Brain pericyte (primary cell): Measurements from ENCODE around the gene DAPK1.

ENCODE experiments used
- DNase-seq: peaks from one replicate; pipeline ENCODE4 v3.0.0-alpha.2; 2012; ENCODE audit warnings: low read depth, low spot score

Gene DAPK1

GRCh38 chr9:87611776-87612175 is 114.1 kb downstream of the DAPK1 start:
- DNase-seq = no peak

DNA sequence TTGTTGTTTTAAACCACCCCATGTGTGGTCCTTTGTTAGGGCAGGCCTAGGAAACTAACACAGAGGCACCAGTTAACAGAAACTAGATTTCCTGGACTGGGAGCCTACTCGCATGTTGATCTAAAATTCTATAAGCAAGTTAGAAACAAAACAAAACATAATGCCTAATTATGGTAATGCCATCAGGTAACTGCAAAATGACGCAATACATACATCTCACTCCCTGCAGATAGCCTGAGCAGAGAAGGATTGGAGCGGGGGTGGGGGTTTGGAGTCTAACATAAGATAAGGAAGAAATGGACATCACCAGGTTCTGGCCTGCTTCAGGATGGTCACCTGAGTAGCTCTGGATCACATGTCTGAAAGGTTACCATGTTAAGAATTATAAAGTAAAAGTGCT is 114.9 kb downstream of the DAPK1 start:
- no peak for DNase-seq

GRCh38 chr9:87613265-87614111 is 115.8 kb downstream of the DAPK1 start:
- DNase-seq = no peak

DNA sequence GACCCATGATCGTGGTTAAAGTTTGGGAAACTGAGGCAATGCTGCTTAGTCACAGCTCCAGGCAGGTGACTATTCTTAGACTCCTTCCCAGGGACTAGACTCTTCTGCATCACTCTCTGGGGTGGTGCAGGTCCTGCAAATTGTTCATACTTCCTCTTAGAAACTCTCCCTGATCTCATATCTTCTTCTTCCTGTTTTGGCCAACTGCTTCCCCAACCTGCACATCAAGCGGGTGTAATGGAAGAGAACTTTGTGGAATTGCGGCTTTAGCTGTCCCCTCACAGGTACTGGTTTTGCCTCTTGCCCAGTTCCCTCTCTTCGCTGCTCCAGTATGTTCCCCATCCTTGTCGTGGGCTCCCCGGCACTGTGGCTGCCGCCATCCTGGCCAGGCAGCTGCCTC is 116.7 kb downstream of the DAPK1 start:
- no peak for DNase-seq

DNA sequence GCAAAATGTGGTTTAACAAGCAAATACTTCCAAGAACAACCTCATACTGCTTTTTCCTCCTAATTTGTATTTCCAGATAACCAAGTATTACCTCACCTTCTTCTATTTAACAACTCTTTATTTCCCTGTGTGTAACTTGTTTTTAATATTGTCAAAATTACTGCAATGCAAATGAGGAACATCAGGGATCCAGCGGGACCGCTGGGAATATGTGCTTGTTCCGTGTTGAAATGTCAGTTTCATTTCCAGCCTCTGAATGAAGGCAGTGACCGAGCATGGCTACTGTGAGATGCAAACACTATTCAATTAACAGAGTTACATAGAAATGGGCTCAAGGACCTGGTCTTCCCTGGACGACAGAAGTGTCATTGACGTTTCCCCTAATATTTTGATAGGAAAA is 117.5 kb downstream of the DAPK1 start:
- DNase-seq = no peak

DNA sequence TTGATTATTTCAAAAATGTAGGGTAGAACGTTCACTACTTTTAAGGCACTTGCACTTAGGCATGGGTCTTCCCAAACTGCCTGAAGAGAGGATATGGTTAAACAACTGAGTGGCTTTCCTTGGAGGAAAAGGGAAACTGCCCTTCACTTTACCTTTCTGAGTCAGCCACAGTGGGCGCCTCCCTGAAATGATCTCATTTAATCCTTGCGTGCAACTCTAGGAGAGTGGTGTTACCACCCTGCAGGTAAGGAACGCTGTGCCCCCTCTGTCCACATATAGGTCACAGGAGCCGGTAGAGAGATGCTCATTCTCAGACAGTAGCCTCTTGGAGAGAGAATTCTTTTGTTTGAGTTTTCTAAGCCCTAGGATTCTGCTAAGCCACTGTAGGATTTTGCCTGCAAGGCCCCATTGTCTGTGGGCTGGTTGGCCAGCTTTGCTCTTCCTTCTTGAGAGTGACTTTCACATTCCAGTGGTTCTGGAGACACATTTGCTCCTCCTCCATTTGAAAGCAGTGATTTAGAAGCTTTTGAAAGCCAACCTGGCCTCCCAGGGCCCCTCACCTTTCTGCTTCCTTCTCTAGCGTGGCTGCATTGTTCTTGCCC is 118.0 kb downstream of the DAPK1 start:
- DNase-seq = no peak

DNA sequence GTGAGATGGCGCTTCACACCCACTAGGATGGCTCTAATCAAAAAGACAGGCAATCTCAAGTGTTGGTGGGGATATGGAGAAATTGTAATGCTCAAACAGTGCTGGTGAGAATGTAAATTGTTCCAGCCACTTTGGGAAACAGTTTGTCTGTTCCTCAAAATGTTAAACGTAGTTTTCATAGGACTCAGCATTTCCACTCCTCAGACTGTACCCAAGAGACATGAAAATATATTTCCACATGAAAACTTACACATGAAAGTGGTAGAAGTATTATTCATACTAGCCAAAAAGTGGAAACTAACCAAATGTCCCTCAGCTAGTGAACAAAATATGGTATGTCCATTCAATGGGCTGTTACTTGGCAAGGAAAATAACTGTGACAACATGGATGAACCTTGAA is 120.6 kb downstream of the DAPK1 start:
- no peak for DNase-seq

DNA sequence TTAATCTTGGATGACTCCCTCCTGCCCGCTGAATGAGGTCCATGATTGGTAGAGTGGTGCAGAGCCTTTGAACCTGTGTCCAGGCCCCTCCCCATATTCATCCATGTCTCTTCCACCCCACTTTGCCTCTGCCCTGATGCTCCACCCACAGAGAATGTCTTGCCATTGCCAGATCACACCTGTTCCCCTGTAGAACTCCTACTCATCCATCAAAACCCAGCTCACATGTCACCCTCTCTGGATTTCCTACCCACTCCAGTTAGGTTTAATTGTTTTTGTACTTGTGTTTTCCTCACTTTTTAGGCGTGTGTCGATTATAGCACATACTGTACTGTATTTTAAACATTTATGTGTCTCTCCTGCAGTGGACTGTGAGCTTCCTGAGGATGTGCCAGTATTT is 121.3 kb downstream of the DAPK1 start:
- no peak for DNase-seq

GRCh38 chr9:87619346-87619745 is 121.7 kb downstream of the DAPK1 start:
- DNase-seq = no peak

DNA sequence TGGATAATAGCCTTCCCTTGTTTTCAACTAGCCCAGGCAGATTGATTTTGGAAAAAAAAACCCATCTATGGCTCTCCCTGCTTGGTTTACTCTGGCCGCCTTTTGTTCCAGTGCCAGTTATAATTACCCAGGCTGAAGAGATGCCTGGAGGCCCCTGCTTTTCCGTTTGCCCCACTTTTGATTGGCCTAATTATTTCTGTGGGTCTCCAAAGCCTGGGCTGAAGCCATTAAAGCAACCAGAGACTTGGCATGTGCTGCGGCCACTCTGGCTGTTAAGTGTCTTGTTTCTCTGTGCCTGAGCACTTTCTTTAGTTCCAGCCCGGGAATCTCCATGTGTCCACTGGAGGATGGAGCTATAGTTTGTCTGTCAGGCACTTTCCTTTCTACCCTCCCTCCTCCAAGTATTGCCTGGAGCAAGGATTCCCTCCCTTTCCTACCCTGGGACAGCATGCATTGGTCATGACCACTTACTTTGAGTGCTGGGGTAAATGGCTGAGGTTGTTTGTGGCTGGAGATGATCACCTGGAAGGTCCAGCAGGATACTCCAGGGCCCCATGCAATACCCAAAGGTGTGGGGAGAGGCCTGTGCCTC is 123.2 kb downstream of the DAPK1 start:
- DNase-seq = no peak

DNA sequence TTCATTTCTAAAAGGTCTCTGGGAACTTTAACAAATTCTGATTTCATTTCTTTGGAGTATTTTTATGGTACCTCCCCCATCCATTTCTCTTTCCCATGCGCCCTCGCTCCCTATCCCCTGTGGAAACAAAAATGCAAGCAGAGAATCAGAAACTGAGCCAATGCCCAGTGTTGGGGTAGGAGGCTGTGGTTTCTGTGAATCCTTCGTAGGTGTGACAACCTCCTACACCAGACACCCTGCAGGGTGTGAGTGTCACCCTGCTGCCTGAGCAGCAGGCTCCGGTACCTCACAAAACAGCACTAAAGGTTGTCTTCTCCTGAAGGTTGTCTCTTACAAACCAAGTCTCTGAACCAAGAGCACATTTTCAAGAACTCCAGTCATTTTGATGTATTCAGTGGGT is 124.4 kb downstream of the DAPK1 start:
- DNase-seq = no peak

GRCh38 chr9:87622923-87623322 is 125.3 kb downstream of the DAPK1 start:
- DNase-seq = no peak

GRCh38 chr9:87628346-87628745 is 130.7 kb downstream of the DAPK1 start:
- no peak for DNase-seq

- DNase-seq = no peak
These were observed 131.4 kb downstream of the DAPK1 start for GRCh38 chr9:87629104-87629503.

DNA sequence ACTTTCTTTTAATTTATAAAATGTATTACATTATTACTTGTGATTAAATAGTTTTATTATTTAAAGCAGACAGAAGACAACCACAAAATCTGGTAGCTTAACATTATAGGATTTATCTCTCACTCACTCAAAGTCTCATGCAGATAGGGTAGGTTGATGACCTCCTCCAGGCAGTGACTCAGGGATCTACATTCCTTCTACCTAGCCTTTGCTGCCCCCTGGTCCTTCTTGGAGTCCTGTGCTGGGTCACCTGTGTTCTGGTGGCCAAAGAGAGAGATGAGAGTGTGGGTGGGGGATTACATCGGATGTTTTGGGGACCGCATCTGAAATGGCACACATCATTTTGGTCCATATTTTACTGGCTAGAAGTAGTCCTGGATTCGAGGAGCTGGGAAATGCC is 132.6 kb downstream of the DAPK1 start:
- no peak for DNase-seq

DNA sequence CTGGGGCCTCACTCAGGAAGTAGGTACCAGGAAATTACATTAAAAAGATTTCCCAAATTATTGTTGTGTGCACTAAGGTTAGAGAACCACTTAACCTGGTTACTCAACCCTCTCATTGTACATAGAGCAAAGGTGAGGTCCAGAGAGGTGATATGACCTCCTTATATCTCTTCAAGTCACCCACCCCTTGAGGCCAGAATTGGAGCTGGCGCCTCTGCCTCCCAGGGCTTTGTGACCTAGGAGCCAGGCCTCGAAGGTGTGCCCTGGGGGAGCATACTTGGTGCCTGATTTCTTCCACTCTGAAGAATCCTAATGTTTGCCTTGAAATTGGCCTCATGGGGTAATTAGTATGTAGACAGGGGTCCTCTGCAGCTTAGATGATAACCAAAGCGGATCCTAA is 133.2 kb downstream of the DAPK1 start:
- no peak for DNase-seq

- no peak for DNase-seq
These were observed 138.2 kb downstream of the DAPK1 start for GRCh38 chr9:87635656-87636501.

DNA sequence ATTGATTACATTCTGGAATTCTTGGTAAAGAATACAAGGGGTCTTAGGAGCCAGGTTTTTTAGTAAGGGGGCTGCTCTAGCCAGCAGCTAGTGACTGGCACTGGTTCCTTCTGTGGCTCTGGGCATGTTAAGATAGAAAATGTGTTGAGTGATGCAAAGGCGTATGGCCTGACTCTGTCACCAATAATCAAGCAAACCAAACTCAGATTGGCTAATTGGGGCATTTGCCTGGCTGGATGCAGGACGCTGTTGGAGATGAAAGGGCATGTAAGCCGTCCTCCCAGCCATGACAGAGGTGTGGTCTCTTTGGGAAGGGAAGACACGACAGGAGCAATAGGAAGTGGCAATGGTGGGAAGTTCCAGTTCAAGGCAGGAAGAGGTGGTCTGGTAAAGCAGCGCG is 140.6 kb downstream of the DAPK1 start:
- DNase-seq = no peak

DNA sequence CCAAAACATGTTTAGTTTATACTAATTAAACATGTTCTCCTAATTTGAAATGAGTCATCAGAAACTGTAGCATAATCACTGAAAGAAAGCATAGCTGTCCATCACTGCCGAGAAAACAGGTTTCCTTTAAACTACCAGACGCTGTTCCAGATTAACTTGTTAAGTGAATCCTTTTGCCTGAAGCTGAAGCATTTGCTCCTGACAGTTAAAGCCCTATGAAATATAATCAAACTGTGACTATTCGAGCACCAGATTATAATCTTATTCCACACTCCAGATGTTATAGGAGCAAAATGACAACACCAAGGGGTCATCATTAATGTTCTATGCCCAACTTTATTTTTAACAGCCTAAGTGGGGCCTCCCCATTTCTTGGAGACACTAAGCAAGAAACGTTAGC is 142.3 kb downstream of the DAPK1 start:
- no peak for DNase-seq

DNA sequence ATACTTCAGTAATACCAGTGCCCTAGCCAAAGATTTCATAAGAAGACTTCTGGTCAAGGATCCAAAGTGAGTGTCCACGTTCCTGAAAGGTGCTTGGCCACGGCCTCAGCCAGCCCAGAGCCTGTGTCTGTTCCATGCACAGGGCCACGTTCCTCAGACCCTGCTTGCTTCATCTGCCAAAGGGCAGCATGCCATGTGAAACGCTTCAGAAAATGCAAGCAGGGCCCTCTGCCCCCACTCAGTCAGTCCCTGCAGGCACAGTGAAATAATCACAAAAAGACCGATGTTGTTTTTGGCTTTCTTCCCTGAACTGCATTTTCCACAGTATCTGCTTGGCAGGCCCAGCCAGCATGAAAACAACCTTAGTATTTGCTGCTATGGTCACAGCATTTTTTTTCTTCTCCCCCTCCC is 142.7 kb downstream of the DAPK1 start:
- peak; percentile 57 for DNase-seq

DNA sequence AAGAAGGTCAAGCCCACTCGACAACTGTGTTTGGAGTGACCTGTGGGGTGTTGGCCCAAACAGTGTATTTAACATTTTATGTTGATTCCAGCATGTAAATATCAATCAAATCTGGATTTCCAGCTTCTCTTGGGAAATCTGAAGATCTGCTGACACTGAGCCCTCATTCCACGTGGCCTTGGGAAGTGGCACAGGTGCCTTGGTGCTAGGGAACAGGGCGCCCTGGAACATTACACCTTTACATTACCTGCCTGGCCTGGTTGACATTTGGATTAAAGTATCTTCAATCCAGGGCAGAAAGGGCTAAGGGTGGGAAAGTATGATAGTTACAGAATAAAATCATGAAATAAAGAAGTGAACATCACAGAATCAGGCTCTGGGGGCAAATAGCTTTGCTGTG is 143.4 kb downstream of the DAPK1 start:
- DNase-seq = no peak
